Choroid plexus epithelial cell (primary cell): ENCODE data around the gene SHISAL1.

Experiments
- DNase-seq: peaks from one replicate; pipeline ENCODE4 v3.0.0-alpha.2; 2010; ENCODE audit warnings: low read depth
- H3K4me3 ChIP-seq: 2 replicates; pipeline ENCODE4 v1.5.1; 2011; ENCODE audit warnings: low read depth, mild to moderate bottlenecking, control low read depth, low read length, moderate library complexity
- TF ChIP-seq, protein P1 (sequence below): conservative IDR thresholded peaks from 2 replicates; pipeline ENCODE4 v1.5.1; 2011; ENCODE audit warnings: low read depth, mild to moderate bottlenecking, control low read depth, inconsistent platforms, low read length, moderate library complexity

The SHISAL1 gene

DNA sequence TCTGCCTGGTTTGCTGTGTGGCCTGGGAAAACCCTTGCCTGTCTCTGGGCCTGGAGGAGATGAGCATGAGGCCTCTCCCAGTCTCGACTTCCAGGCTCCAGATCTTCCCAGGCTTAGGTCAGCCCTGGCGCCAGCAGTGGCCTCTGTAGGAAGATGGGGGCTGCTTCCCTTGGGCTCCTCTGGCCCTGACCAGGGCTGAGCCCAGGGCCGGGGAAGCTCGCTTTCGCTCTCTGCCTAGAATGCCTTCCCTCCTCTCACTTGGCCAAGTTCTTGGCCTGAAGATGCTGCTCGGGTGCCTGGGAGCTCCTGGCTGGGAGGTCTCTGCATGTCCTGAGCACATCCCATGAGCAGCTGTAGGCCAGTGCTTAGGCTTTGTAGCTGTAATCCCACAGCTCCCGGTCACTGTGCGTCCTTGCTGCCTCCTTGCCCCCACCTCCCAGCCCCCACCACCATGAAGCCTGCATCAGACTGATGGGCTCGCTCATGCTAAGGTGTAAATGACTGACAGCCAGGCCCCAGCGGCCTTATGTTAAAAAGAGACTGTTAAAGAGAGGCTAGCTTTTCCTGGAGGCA, 25.5 kb downstream of the SHISAL1 start:
- no peak overlapping the region for H3K4me3 ChIP-seq
- TF ChIP-seq, protein P1, sequence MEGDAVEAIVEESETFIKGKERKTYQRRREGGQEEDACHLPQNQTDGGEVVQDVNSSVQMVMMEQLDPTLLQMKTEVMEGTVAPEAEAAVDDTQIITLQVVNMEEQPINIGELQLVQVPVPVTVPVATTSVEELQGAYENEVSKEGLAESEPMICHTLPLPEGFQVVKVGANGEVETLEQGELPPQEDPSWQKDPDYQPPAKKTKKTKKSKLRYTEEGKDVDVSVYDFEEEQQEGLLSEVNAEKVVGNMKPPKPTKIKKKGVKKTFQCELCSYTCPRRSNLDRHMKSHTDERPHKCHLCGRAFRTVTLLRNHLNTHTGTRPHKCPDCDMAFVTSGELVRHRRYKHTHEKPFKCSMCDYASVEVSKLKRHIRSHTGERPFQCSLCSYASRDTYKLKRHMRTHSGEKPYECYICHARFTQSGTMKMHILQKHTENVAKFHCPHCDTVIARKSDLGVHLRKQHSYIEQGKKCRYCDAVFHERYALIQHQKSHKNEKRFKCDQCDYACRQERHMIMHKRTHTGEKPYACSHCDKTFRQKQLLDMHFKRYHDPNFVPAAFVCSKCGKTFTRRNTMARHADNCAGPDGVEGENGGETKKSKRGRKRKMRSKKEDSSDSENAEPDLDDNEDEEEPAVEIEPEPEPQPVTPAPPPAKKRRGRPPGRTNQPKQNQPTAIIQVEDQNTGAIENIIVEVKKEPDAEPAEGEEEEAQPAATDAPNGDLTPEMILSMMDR = no peak

DNA sequence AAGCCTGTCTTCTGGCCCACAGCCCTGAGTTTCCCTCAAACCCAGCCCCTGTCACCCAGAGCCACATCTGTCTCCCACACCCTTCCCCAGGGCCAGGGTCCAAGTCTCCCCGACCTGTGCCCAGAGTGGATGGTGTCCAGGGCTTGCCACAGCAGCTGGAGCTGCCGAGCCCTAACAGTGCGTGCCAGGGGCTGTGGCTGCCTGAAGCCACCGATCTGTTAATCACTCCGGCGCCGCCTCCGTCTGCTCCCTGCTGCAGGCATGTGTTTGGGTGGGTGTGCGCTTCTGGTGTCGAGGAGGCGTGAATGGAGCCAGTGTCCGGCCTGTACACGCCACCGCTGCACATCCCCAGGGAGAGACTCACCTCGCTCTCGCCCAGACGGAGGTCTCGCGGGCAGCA, 26.1 kb downstream of the SHISAL1 start:
- TF ChIP-seq, protein P1 = no peak
- no peak overlapping the region for H3K4me3 ChIP-seq
- DNase-seq = no peak

More for the DNA sequence above, 25.5 kb downstream of the SHISAL1 start:
- DNase-seq = no peak

DNA sequence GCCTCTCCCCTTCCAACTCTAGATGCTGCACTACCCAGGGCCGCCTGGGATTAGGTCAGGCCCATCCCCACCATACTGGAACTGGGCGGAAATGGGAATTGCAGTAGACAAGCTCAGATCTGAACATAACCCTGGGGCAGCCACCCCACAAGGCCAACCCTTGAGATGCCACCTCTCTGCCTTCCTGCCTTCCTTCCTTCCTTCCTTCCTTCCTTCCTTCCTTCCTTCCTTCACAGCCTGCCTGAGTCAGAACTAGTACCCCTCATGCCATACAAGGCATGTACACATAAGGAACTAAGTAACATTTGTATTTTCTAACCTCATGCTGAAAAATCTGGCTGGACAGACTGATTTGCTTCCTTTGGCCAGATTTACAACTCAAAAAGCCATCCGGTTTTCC, 28.0 kb downstream of the SHISAL1 start:
- H3K4me3 ChIP-seq = no peak overlapping the region
- DNase-seq = no peak
- TF ChIP-seq, protein P1 = no peak

DNA sequence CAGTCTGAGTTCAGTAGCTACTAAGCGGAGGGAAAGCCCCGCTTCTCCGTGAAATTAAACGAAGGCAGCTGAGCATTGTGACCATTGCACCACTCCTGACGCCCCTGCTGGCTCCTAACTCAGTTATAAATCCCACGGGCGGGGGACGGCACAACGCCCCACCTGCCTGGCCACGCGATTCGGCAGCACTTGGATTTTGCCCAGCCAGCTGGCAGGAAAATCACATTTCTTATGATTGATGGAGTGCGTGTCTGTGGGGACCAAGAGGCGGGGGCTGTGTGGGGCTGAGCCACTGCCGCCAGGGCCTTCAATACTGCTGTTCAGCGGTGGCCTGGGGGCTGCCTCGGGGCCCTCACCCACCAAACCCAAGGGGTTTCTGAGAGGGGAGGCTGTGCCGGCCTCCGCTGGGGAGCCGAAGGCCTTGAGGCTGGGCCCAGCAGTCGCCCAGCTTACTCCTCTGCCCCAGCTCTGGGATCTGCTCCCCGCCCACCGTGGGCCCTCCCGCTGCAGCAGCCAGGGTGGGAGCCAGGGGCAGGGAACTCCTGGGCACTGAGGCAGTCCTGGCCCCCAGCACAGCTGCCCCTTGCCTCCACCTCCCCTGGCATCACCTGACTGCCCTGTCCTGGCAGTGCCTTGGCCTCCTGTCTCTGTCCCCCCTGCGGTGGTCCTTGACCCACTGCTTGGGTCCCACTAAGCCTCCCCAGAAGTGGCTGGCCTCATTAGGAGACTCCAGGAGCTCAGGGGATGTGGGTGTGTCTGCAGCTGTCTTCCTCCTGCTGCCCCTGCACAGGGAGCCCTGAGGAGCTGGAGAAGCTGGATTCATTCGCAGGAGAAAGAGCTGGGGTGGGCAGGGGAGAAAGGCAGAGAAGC, 30.7 kb downstream of the SHISAL1 start:
- H3K4me3 ChIP-seq = no peak overlapping the region
- TF ChIP-seq, protein P1 = no peak

DNA sequence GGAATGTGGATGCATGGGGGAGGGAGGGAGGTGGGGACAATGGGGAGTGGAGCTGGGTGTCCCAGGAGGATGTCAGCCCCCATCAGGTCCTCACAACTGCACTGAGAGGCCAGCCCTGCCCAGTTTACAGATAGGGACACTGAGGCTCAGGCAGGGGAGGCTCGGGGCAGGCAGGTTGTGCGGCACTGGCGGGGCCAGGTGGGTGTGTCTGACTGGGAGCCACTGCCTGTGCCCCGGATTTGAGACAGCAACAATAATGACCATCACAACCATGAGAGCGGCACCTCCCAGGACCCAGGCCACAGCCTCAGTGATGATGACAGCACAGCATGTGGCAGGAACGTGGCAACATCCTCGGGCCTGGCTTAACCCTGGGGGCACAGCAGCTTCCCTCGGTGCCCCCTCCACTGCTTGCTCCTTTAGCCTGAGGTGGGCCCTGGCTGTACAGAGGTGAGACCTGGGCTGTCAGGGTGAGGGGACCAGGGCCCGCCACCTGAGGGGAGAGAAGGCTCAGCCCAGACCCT, 32.0 kb downstream of the SHISAL1 start:
- TF ChIP-seq, protein P1 = no peak
- no peak for DNase-seq
- H3K4me3 ChIP-seq = no peak overlapping the region

More for the DNA sequence above, 30.7 kb downstream of the SHISAL1 start:
- DNase-seq = no peak

DNA sequence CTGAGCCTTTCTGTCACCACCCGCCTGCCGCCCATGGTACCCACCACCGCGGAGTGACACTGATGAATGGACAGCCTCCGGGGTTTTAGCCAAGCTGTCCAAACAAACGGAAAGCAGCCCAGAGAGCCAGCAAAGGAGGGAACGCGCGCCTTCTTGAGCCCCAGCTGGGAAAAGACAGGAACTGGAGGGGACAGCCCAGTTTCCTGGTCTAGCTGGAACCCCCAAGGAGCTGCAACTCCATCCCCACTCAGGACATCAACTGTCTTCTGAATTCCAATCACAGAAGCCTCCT, 33.7 kb downstream of the SHISAL1 start:
- no peak for DNase-seq
- TF ChIP-seq, protein P1 = no peak
- no peak overlapping the region for H3K4me3 ChIP-seq
